WTC11 (cell line): Measurements from ENCODE around the gene TCF7L2.

Experiments
- NFYB ChIP-seq: sonication (generic); formaldehyde crosslinking; conservative IDR thresholded peaks from 2 replicates; pipeline ENCODE4 v1.8.0; 2022; ENCODE audit warnings: low read depth, missing genetic modification reagents
- NR1H2 ChIP-seq: sonication (generic); formaldehyde crosslinking; IDR thresholded peaks from 2 replicates; pipeline ENCODE4 v1.9.0; 2021; ENCODE audit warnings: mild to moderate bottlenecking, moderate library complexity, missing genetic modification reagents
- TF ChIP-seq, protein P1 (sequence below): sonication (generic); formaldehyde crosslinking; IDR thresholded peaks from 2 replicates; pipeline ENCODE4 v1.8.1; 2023; ENCODE audit warnings: mild to moderate bottlenecking, moderate library complexity, missing genetic modification reagents
- TF ChIP-seq, protein P2 (sequence below): fragments of 200-600 bp; IDR thresholded peaks from 2 replicates; pipeline ENCODE4 v1.8.0; 2022; ENCODE audit warnings: antibody characterized with exemption
- TF ChIP-seq, protein P3 (sequence below): sonication (generic); formaldehyde crosslinking; IDR thresholded peaks from 2 replicates; pipeline ENCODE4 v1.8.0; 2022; ENCODE audit warnings: mild to moderate bottlenecking, missing genetic modification reagents
- TF ChIP-seq, protein P4 (sequence below): sonication (generic); formaldehyde crosslinking; IDR thresholded peaks from 2 replicates; pipeline ENCODE4 v1.8.1; 2023; ENCODE audit warnings: mild to moderate bottlenecking, missing genetic modification reagents, moderate library complexity
- TF ChIP-seq, protein P5 (sequence below): sonication (generic); formaldehyde crosslinking; IDR thresholded peaks from 2 replicates; pipeline ENCODE4 v1.8.0; 2022; ENCODE audit warnings: mild to moderate bottlenecking, missing genetic modification reagents
- TF ChIP-seq, protein P6 (sequence below): sonication (generic); formaldehyde crosslinking; IDR thresholded peaks from 2 replicates; pipeline ENCODE4 v1.8.1; 2022; ENCODE audit warnings: low read depth, missing genetic modification reagents, borderline replicate concordance

DNA sequence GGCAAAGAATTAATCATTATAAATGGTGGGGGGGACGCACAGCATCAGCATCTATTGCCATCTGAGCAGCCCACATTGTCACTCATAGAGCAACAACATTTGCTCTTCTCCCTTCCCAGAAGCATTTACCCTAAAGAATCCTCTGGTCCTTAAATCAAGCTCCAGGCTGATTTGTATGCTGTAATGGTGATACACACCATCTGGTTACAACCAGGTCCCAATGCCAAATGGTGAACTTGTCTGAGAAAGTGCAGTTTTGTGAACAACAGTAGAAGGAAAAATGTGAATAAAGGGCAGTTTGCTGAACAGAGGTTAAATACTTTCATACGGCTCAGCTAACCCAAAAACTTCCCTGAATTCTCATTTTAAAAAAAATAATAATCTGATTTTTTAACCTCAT is 38.8 kb upstream of the TCF7L2 start:
- TF ChIP-seq NR1H2 (no peak), NFYB (CRISPR knock-in tag) (no peak)
- TF ChIP-seq, protein P1, sequence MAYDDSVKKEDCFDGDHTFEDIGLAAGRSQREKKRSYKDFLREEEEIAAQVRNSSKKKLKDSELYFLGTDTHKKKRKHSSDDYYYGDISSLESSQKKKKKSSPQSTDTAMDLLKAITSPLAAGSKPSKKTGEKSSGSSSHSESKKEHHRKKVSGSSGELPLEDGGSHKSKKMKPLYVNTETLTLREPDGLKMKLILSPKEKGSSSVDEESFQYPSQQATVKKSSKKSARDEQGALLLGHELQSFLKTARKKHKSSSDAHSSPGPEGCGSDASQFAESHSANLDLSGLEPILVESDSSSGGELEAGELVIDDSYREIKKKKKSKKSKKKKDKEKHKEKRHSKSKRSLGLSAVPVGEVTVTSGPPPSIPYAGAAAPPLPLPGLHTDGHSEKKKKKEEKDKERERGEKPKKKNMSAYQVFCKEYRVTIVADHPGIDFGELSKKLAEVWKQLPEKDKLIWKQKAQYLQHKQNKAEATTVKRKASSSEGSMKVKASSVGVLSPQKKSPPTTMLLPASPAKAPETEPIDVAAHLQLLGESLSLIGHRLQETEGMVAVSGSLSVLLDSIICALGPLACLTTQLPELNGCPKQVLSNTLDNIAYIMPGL (CRISPR knock-in tag), result no peak
- TF ChIP-seq, protein P2, sequence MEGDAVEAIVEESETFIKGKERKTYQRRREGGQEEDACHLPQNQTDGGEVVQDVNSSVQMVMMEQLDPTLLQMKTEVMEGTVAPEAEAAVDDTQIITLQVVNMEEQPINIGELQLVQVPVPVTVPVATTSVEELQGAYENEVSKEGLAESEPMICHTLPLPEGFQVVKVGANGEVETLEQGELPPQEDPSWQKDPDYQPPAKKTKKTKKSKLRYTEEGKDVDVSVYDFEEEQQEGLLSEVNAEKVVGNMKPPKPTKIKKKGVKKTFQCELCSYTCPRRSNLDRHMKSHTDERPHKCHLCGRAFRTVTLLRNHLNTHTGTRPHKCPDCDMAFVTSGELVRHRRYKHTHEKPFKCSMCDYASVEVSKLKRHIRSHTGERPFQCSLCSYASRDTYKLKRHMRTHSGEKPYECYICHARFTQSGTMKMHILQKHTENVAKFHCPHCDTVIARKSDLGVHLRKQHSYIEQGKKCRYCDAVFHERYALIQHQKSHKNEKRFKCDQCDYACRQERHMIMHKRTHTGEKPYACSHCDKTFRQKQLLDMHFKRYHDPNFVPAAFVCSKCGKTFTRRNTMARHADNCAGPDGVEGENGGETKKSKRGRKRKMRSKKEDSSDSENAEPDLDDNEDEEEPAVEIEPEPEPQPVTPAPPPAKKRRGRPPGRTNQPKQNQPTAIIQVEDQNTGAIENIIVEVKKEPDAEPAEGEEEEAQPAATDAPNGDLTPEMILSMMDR, result no peak
- TF ChIP-seq, protein P3, sequence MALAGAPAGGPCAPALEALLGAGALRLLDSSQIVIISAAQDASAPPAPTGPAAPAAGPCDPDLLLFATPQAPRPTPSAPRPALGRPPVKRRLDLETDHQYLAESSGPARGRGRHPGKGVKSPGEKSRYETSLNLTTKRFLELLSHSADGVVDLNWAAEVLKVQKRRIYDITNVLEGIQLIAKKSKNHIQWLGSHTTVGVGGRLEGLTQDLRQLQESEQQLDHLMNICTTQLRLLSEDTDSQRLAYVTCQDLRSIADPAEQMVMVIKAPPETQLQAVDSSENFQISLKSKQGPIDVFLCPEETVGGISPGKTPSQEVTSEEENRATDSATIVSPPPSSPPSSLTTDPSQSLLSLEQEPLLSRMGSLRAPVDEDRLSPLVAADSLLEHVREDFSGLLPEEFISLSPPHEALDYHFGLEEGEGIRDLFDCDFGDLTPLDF (CRISPR knock-in tag), result no peak
- TF ChIP-seq, protein P4, sequence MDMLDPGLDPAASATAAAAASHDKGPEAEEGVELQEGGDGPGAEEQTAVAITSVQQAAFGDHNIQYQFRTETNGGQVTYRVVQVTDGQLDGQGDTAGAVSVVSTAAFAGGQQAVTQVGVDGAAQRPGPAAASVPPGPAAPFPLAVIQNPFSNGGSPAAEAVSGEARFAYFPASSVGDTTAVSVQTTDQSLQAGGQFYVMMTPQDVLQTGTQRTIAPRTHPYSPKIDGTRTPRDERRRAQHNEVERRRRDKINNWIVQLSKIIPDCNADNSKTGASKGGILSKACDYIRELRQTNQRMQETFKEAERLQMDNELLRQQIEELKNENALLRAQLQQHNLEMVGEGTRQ (CRISPR knock-in tag), result no peak
- TF ChIP-seq, protein P5, sequence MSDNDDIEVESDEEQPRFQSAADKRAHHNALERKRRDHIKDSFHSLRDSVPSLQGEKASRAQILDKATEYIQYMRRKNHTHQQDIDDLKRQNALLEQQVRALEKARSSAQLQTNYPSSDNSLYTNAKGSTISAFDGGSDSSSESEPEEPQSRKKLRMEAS (CRISPR knock-in tag), result no peak
- TF ChIP-seq, protein P6, sequence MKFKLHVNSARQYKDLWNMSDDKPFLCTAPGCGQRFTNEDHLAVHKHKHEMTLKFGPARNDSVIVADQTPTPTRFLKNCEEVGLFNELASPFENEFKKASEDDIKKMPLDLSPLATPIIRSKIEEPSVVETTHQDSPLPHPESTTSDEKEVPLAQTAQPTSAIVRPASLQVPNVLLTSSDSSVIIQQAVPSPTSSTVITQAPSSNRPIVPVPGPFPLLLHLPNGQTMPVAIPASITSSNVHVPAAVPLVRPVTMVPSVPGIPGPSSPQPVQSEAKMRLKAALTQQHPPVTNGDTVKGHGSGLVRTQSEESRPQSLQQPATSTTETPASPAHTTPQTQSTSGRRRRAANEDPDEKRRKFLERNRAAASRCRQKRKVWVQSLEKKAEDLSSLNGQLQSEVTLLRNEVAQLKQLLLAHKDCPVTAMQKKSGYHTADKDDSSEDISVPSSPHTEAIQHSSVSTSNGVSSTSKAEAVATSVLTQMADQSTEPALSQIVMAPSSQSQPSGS, result no peak
